ENCODE results near the gene DLX1. TPM values are rescaled to one million over a fixed set of nuclear protein-coding genes. Genes with fewer than 3 reads are reported as not detected.

Gene DLX1
- total RNA-seq = not detected

GRCh38 chr2:172085460-172086159, at the start of gene DLX1:
Gene DLX1, plus strand, starts transcription at chr2:172085507. Its CDS starts 171 bp downstream, at chr2:172085678.
- Histone ChIP-seq H3K4me1 (peaks cover 3 to 44% (median 21%) of the 10 kb centered on the region in 4 donors), H3K4me3 (peak within 1 kb of the TSS; percentile 14 to 51 (median 46)), H3K27ac (no peak within 1 kb of the TSS), H3K36me3 (no peaks in the 10 kb centered on the region), H3K27me3 (peaks cover 4 to 99% of the 10 kb centered on the region in 2 donors), H3K9me3 (peaks cover 0 to 16% (median 0%) of the 10 kb centered on the region in 4 donors)
- no peak for DNase-seq
- TF ChIP-seq CTCF (IDR thresholded peaks at IDR 0.05) = no peak
- no peak for TF ChIP-seq POLR2A (IDR thresholded peaks at IDR 0.05)

- no peaks in the 10 kb centered on the region for H3K9me3 ChIP-seq
- H3K4me3 ChIP-seq = no peak overlapping the region
- no peaks in the 10 kb centered on the region for H3K4me1 ChIP-seq
- H3K36me3 ChIP-seq = no peaks in the 10 kb centered on the region
- TF ChIP-seq CTCF (IDR thresholded peaks at IDR 0.05) = no peak
- TF ChIP-seq POLR2A (IDR thresholded peaks at IDR 0.05) = no peak
- H3K27ac ChIP-seq = no peak overlapping the region
- no peak for DNase-seq
- H3K27me3 ChIP-seq = no peaks in the 10 kb centered on the region
Measured at GRCh38 chr2:172038121-172038520, 47.2 kb upstream of the DLX1 start.

GRCh38 chr2:172038604-172039003, 46.7 kb upstream of the DLX1 start:
- Histone ChIP-seq H3K4me1 (no peaks in the 10 kb centered on the region), H3K36me3 (no peaks in the 10 kb centered on the region), H3K27ac (no peak overlapping the region), H3K9me3 (no peaks in the 10 kb centered on the region), H3K27me3 (no peaks in the 10 kb centered on the region), H3K4me3 (no peak overlapping the region)
- TF ChIP-seq CTCF (IDR thresholded peaks at IDR 0.05) (no peak), POLR2A (IDR thresholded peaks at IDR 0.05) (no peak)
- no peak for DNase-seq

- Histone ChIP-seq H3K36me3 (no peaks in the 10 kb centered on the region), H3K9me3 (no peaks in the 10 kb centered on the region), H3K4me1 (no peaks in the 10 kb centered on the region), H3K4me3 (no peak overlapping the region), H3K27me3 (no peaks in the 10 kb centered on the region), H3K27ac (no peak overlapping the region)
- TF ChIP-seq CTCF (IDR thresholded peaks at IDR 0.05) = no peak
- TF ChIP-seq POLR2A (IDR thresholded peaks at IDR 0.05) = no peak
- no peak for DNase-seq
Measured at GRCh38 chr2:172039011-172039704, 46.1 kb upstream of the DLX1 start.

- TF ChIP-seq CTCF (IDR thresholded peaks at IDR 0.05) (no peak), POLR2A (IDR thresholded peaks at IDR 0.05) (no peak)
- no peak overlapping the region for H3K4me3 ChIP-seq
- no peak overlapping the region for H3K27ac ChIP-seq
- DNase-seq = no peak
- no peaks in the 10 kb centered on the region for H3K4me1 ChIP-seq
- no peaks in the 10 kb centered on the region for H3K27me3 ChIP-seq
- H3K36me3 ChIP-seq = no peaks in the 10 kb centered on the region
- no peaks in the 10 kb centered on the region for H3K9me3 ChIP-seq
Measured at GRCh38 chr2:172040311-172040710, 45.0 kb upstream of the DLX1 start.

Data from Peyer's patch (tissue), 4 donors.